Immature natural killer cell (primary cell): ENCODE data around the gene ACCS. TPM values are rescaled to one million over a fixed set of nuclear protein-coding genes. Genes with fewer than 3 reads are reported as not detected.
A peak's percentile ranks its signal among the peaks of the same experiment; 100 is the strongest.

Experiments
- DNase-seq, 3 donors: peaks; one replicate each; pipeline ENCODE4 v3.0.0; 2022; ENCODE audit warnings: mixed read lengths in 1 of 3
- H3K27ac Mint-ChIP-seq, 6 donors: one replicate each; pipeline ENCODE4 v1.8.0; 2020; ENCODE audit warnings: mixed read lengths in 6 of 6, mild to moderate bottlenecking in 5 of 6, inconsistent platforms in 4 of 6, moderate library complexity in 3 of 6
- H3K27me3 Mint-ChIP-seq, 3 donors: one replicate each; pipeline ENCODE4 v1.8.0; 2020 to 2021; ENCODE audit warnings: low read depth in 3 of 3, mild to moderate bottlenecking in 3 of 3, mixed read lengths in 3 of 3, moderate library complexity in 3 of 3, inconsistent platforms in 1 of 3
- H3K36me3 Mint-ChIP-seq, 3 donors: one replicate each; pipeline ENCODE4 v1.8.0; 2020; ENCODE audit warnings: mixed read lengths in 3 of 3, inconsistent platforms in 2 of 3, mild to moderate bottlenecking in 2 of 3
- H3K4me1 Mint-ChIP-seq, 2 donors: one replicate each; pipeline ENCODE4 v1.8.0; 2020; ENCODE audit warnings: inconsistent platforms in 2 of 2, mild to moderate bottlenecking in 2 of 2, mixed read lengths in 2 of 2, moderate library complexity in 1 of 2
- H3K4me3 Mint-ChIP-seq, 5 donors: one replicate each; pipeline ENCODE4 v1.8.0; 2020; ENCODE audit warnings: mild to moderate bottlenecking in 5 of 5, mixed read lengths in 5 of 5, inconsistent platforms in 3 of 5, moderate library complexity in 3 of 5
- H3K9me3 Mint-ChIP-seq, 6 donors: one replicate each; pipeline ENCODE4 v1.8.0; 2020; ENCODE audit warnings: mild to moderate bottlenecking in 6 of 6, mixed read lengths in 6 of 6, inconsistent platforms in 4 of 6, moderate library complexity in 3 of 6
- polyA plus RNA-seq, 3 donors: library from polyadenylated mRNA; unstranded; fragments of 300-500 nt; fragmentation: Illumina TruSeq; gene quantifications; one replicate each; pipeline ENCODE4 v1.2.3, GENCODE V29; 2021

ACCS gene
- polyA plus RNA-seq, 3 donors from 2014 or later: 1.8 to 4.8 (median 3.8) TPM

GRCh38 chr11:44058275-44058674, 7.8 kb upstream of the ACCS start:
- H3K27me3 Mint-ChIP-seq: no peaks in the 10 kb centered on the region
- no peak for DNase-seq
- H3K4me1 Mint-ChIP-seq: no peaks in the 10 kb centered on the region
- no peak overlapping the region for H3K4me3 Mint-ChIP-seq
- no peak overlapping the region for H3K27ac Mint-ChIP-seq
- H3K36me3 Mint-ChIP-seq: no peaks in the 10 kb centered on the region
- peaks cover 0 to 2% (median 0%) of the 10 kb centered on the region in 6 donors for H3K9me3 Mint-ChIP-seq

GRCh38 chr11:44065161-44065661, 859 bp upstream of the ACCS start:
- peaks cover 21 to 28% of the 10 kb centered on the region in 2 donors for H3K4me1 Mint-ChIP-seq
- peak overlapping the region; percentile 82 to 97 (median 90) for H3K27ac Mint-ChIP-seq

GRCh38 chr11:44066732-44067141, 667 bp downstream of the ACCS start:
- Mint-ChIP-seq H3K4me3 (peak overlapping the region; percentile 93 to 97 (median 95)), H3K4me1 (peaks cover 21 to 28% of the 10 kb centered on the region in 2 donors), H3K36me3 (peaks cover 0 to 14% (median 5%) of the 10 kb centered on the region in 3 donors), H3K27ac (peak overlapping the region; percentile 82 to 97 (median 90)), H3K9me3 (no peaks in the 10 kb centered on the region), H3K27me3 (peaks cover 0 to 4% (median 2%) of the 10 kb centered on the region in 3 donors)
- peak in 1 of 3 donors; percentile 2 for DNase-seq

More at GRCh38 chr11:44065161-44065661, 859 bp upstream of the ACCS start:
- DNase-seq: no peak
- Mint-ChIP-seq H3K27me3 (peaks cover 0 to 4% (median 2%) of the 10 kb centered on the region in 3 donors), H3K4me3 (peak overlapping the region; percentile 93 to 97 (median 95)), H3K9me3 (no peaks in the 10 kb centered on the region), H3K36me3 (peaks cover 0 to 7% (median 0%) of the 10 kb centered on the region in 3 donors)

GRCh38 chr11:44067266-44067665, 1.2 kb downstream of the ACCS start:
- H3K4me1 Mint-ChIP-seq: peaks cover 21 to 28% of the 10 kb centered on the region in 2 donors

GRCh38 chr11:44068180-44068579, 2.1 kb downstream of the ACCS start:
- Mint-ChIP-seq H3K27me3 (peaks cover 0 to 4% (median 2%) of the 10 kb centered on the region in 3 donors), H3K4me1 (peaks cover 21 to 28% of the 10 kb centered on the region in 2 donors), H3K9me3 (no peaks in the 10 kb centered on the region), H3K36me3 (peaks cover 0 to 14% (median 5%) of the 10 kb centered on the region in 3 donors), H3K4me3 (peak overlapping the region in 1 of 5 donors; percentile 14), H3K27ac (peak overlapping the region in 2 of 6 donors; percentile 43 to 60)
- no peak for DNase-seq

More at GRCh38 chr11:44067266-44067665, 1.2 kb downstream of the ACCS start:
- H3K27ac Mint-ChIP-seq: peak overlapping the region in 4 of 6 donors; percentile 43 to 97 (median 86)
- H3K9me3 Mint-ChIP-seq: no peaks in the 10 kb centered on the region
- H3K4me3 Mint-ChIP-seq: peak overlapping the region; percentile 93 to 97 (median 95)
- H3K36me3 Mint-ChIP-seq: peaks cover 0 to 14% (median 5%) of the 10 kb centered on the region in 3 donors
- H3K27me3 Mint-ChIP-seq: peaks cover 0 to 4% (median 2%) of the 10 kb centered on the region in 3 donors
- DNase-seq: no peak

- Mint-ChIP-seq H3K9me3 (no peaks in the 10 kb centered on the region), H3K27me3 (peaks cover 0 to 1% (median 0%) of the 10 kb centered on the region in 3 donors), H3K4me1 (peaks cover 10 to 14% of the 10 kb centered on the region in 2 donors), H3K27ac (no peak overlapping the region), H3K36me3 (peaks cover 10 to 18% (median 14%) of the 10 kb centered on the region in 3 donors), H3K4me3 (no peak overlapping the region)
- no peak for DNase-seq
Measured at GRCh38 chr11:44071157-44071556, 5.1 kb downstream of the ACCS start.

GRCh38 chr11:44072757-44073658, 6.9 kb downstream of the ACCS start:
- Mint-ChIP-seq H3K36me3 (peaks cover 10 to 23% (median 17%) of the 10 kb centered on the region in 3 donors), H3K9me3 (no peaks in the 10 kb centered on the region), H3K4me3 (no peak overlapping the region), H3K27ac (no peak overlapping the region), H3K4me1 (no peaks in the 10 kb centered on the region), H3K27me3 (no peaks in the 10 kb centered on the region)
- DNase-seq: no peak

GRCh38 chr11:44078794-44079193, 12.7 kb downstream of the ACCS start:
- Mint-ChIP-seq H3K27ac (no peak overlapping the region), H3K4me3 (no peak overlapping the region), H3K36me3 (peaks cover 16 to 33% (median 27%) of the 10 kb centered on the region in 3 donors), H3K27me3 (no peaks in the 10 kb centered on the region), H3K9me3 (no peaks in the 10 kb centered on the region), H3K4me1 (no peaks in the 10 kb centered on the region)
- DNase-seq: no peak

GRCh38 chr11:44079376-44079775, 13.3 kb downstream of the ACCS start:
- Mint-ChIP-seq H3K4me3 (no peak overlapping the region), H3K9me3 (no peaks in the 10 kb centered on the region), H3K27ac (no peak overlapping the region), H3K4me1 (no peaks in the 10 kb centered on the region), H3K36me3 (peaks cover 15 to 34% (median 32%) of the 10 kb centered on the region in 3 donors), H3K27me3 (no peaks in the 10 kb centered on the region)
- DNase-seq: no peak

- DNase-seq: no peak
- Mint-ChIP-seq H3K4me1 (no peaks in the 10 kb centered on the region), H3K27ac (no peak overlapping the region), H3K9me3 (no peaks in the 10 kb centered on the region), H3K4me3 (no peak overlapping the region), H3K27me3 (no peaks in the 10 kb centered on the region), H3K36me3 (peaks cover 15 to 38% (median 22%) of the 10 kb centered on the region in 3 donors)
Measured at GRCh38 chr11:44080951-44081350, 14.9 kb downstream of the ACCS start.

GRCh38 chr11:44082645-44083044, 16.6 kb downstream of the ACCS start:
- Mint-ChIP-seq H3K27me3 (no peaks in the 10 kb centered on the region), H3K27ac (no peak overlapping the region), H3K9me3 (no peaks in the 10 kb centered on the region), H3K36me3 (peaks cover 12 to 41% (median 31%) of the 10 kb centered on the region in 3 donors), H3K4me3 (no peak overlapping the region), H3K4me1 (no peaks in the 10 kb centered on the region)
- DNase-seq: no peak

GRCh38 chr11:44083433-44083832, 17.4 kb downstream of the ACCS start:
- Mint-ChIP-seq H3K27ac (no peak overlapping the region), H3K4me1 (no peaks in the 10 kb centered on the region), H3K27me3 (no peaks in the 10 kb centered on the region), H3K36me3 (peaks cover 12 to 40% (median 33%) of the 10 kb centered on the region in 3 donors), H3K4me3 (no peak overlapping the region), H3K9me3 (no peaks in the 10 kb centered on the region)
- DNase-seq: no peak

- no peaks in the 10 kb centered on the region for H3K9me3 Mint-ChIP-seq
- H3K36me3 Mint-ChIP-seq: peaks cover 10 to 36% (median 31%) of the 10 kb centered on the region in 3 donors
Measured at GRCh38 chr11:44083906-44084305, 17.8 kb downstream of the ACCS start.

GRCh38 chr11:44085330-44085729, 19.3 kb downstream of the ACCS start:
- Mint-ChIP-seq H3K4me3 (no peak overlapping the region), H3K36me3 (peaks cover 11 to 34% (median 25%) of the 10 kb centered on the region in 3 donors), H3K27me3 (no peaks in the 10 kb centered on the region), H3K4me1 (no peaks in the 10 kb centered on the region), H3K9me3 (no peaks in the 10 kb centered on the region), H3K27ac (no peak overlapping the region)
- no peak for DNase-seq

More at GRCh38 chr11:44083906-44084305, 17.8 kb downstream of the ACCS start:
- Mint-ChIP-seq H3K4me1 (no peaks in the 10 kb centered on the region), H3K27me3 (no peaks in the 10 kb centered on the region), H3K27ac (no peak overlapping the region), H3K4me3 (no peak overlapping the region)
- no peak for DNase-seq
